Measurements from ENCODE around the gene PRKN. TPM values are rescaled to one million over a fixed set of nuclear protein-coding genes. Genes with fewer than 3 reads are reported as not detected.

Gene PRKN
- total RNA-seq, 1 donor from 2014 or later, result 1.3 TPM

DNA sequence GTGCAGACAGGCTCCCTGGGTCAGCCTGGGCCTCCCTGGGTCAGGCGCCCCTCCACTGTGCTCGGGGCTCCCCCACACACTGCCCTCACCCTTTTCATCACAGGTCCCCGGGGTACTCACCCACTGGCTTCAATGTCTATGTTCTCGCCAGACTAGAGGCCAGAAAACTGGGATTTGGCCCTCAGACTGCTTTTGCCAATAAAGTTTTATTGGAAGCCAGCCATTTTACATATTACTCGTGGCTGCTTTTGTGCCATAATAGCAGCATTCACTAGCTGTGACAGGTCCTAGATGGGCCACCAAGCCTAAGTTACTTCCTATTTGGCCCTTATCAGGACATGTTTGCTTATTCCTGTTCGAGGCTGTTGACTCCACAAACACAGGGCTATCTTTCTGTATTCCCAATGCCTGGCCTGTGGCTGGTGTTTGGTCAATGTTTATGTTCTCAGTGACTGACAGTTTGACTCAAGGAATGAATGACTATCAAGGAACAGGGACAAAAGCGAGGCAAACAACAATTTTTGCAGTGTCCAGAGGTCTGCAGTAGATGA is 928.6 kb downstream of the PRKN start:
- Mint-ChIP-seq H3K9me3 (ENCODE audit: unreplicated experiment) (peaks cover 5% of the 10 kb centered on the region), H3K36me3 (ENCODE audit: low read depth, unreplicated experiment) (no peaks in the 10 kb centered on the region), H3K27me3 (ENCODE audit: low read depth, unreplicated experiment) (peaks cover 2% of the 10 kb centered on the region), H3K27ac (ENCODE audit: unreplicated experiment) (no peak overlapping the region), H3K4me3 (ENCODE audit: unreplicated experiment) (no peak overlapping the region), H3K4me1 (ENCODE audit: low read depth, unreplicated experiment) (no peaks in the 10 kb centered on the region)
- H3K4me1 ChIP-seq (ENCODE audit: insufficient read depth, low read length), result no peaks in the 10 kb centered on the region
- H3K9ac ChIP-seq (ENCODE audit: low read length), result no peak overlapping the region
- H3K36me3 ChIP-seq (ENCODE audit: insufficient read depth, low read length), result no peaks in the 10 kb centered on the region
- no peak overlapping the region for H3K27ac ChIP-seq (ENCODE audit: low read depth, low read length)
- no peak overlapping the region for H3K4me2 ChIP-seq (ENCODE audit: low read length)
- H2AFZ ChIP-seq (ENCODE audit: low read depth, low read length), result no peak overlapping the region
- H3K4me3 ChIP-seq (ENCODE audit: insufficient read depth, low read depth, low read length), result no peak overlapping the region
- no peak for FAIRE-seq
- TF ChIP-seq, protein P1, sequence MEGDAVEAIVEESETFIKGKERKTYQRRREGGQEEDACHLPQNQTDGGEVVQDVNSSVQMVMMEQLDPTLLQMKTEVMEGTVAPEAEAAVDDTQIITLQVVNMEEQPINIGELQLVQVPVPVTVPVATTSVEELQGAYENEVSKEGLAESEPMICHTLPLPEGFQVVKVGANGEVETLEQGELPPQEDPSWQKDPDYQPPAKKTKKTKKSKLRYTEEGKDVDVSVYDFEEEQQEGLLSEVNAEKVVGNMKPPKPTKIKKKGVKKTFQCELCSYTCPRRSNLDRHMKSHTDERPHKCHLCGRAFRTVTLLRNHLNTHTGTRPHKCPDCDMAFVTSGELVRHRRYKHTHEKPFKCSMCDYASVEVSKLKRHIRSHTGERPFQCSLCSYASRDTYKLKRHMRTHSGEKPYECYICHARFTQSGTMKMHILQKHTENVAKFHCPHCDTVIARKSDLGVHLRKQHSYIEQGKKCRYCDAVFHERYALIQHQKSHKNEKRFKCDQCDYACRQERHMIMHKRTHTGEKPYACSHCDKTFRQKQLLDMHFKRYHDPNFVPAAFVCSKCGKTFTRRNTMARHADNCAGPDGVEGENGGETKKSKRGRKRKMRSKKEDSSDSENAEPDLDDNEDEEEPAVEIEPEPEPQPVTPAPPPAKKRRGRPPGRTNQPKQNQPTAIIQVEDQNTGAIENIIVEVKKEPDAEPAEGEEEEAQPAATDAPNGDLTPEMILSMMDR (IDR thresholded peaks at IDR 0.05; ENCODE audit: insufficient read depth, low read depth, low read length), result no peak
- TF ChIP-seq EZH2 (IDR thresholded peaks at IDR 0.05; ENCODE audit: insufficient read depth, low read length), result no peak
- no peaks in the 10 kb centered on the region for H3K79me2 ChIP-seq (ENCODE audit: insufficient read depth, low read length)
- no peaks in the 10 kb centered on the region for H3K9me3 ChIP-seq (ENCODE audit: insufficient read depth, low read depth, low read length)
- no peak for DNase-seq (ENCODE audit: low read depth)
- H4K20me1 ChIP-seq (ENCODE audit: insufficient read depth, low read length), result no peaks in the 10 kb centered on the region
- H3K27me3 ChIP-seq (ENCODE audit: insufficient read depth, low read length), result no peaks in the 10 kb centered on the region

DNA sequence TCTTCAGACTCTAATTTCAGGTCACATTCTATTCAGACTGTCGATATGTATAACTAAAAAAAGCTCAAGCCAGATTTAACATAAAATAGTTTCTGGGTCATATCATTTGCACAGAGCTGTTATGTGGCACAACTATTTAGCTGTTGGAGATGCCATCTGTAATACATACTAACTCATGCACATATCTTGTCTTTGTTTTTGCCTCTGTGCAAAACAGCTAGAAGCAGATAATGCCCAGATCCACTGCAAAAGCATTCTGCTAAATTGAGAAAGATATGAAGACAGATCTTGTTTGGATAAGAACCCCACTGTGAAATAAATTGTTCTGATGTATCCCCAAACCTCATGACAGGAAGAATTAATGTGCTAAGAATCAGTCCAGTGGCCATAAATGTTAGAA is 930.9 kb downstream of the PRKN start:
- no peaks in the 10 kb centered on the region for H3K9me3 Mint-ChIP-seq (ENCODE audit: unreplicated experiment)
- no peaks in the 10 kb centered on the region for H3K36me3 Mint-ChIP-seq (ENCODE audit: low read depth, unreplicated experiment)
- H3K27ac ChIP-seq (ENCODE audit: low read depth, low read length), result no peak overlapping the region
- H3K4me1 Mint-ChIP-seq (ENCODE audit: low read depth, unreplicated experiment), result no peaks in the 10 kb centered on the region
- H3K27me3 ChIP-seq (ENCODE audit: insufficient read depth, low read length), result no peaks in the 10 kb centered on the region
- H3K4me3 ChIP-seq (ENCODE audit: insufficient read depth, low read depth, low read length), result no peak overlapping the region
- H3K9ac ChIP-seq (ENCODE audit: low read length), result no peak overlapping the region
- FAIRE-seq (no peak), DNase-seq (ENCODE audit: low read depth) (no peak)
- H2AFZ ChIP-seq (ENCODE audit: low read depth, low read length), result no peak overlapping the region
- H3K36me3 ChIP-seq (ENCODE audit: insufficient read depth, low read length), result no peaks in the 10 kb centered on the region
- no peak for TF ChIP-seq EZH2 (IDR thresholded peaks at IDR 0.05; ENCODE audit: insufficient read depth, low read length)
- TF ChIP-seq, protein P1 (IDR thresholded peaks at IDR 0.05; ENCODE audit: insufficient read depth, low read depth, low read length), result no peak
- H4K20me1 ChIP-seq (ENCODE audit: insufficient read depth, low read length), result no peaks in the 10 kb centered on the region
- H3K4me1 ChIP-seq (ENCODE audit: insufficient read depth, low read length), result no peaks in the 10 kb centered on the region
- H3K4me3 Mint-ChIP-seq (ENCODE audit: unreplicated experiment), result no peak overlapping the region
- no peak overlapping the region for H3K4me2 ChIP-seq (ENCODE audit: low read length)
- H3K9me3 ChIP-seq (ENCODE audit: insufficient read depth, low read depth, low read length), result no peaks in the 10 kb centered on the region
- no peaks in the 10 kb centered on the region for H3K79me2 ChIP-seq (ENCODE audit: insufficient read depth, low read length)
- H3K27ac Mint-ChIP-seq (ENCODE audit: unreplicated experiment), result no peak overlapping the region
- no peaks in the 10 kb centered on the region for H3K27me3 Mint-ChIP-seq (ENCODE audit: low read depth, unreplicated experiment)

DNA sequence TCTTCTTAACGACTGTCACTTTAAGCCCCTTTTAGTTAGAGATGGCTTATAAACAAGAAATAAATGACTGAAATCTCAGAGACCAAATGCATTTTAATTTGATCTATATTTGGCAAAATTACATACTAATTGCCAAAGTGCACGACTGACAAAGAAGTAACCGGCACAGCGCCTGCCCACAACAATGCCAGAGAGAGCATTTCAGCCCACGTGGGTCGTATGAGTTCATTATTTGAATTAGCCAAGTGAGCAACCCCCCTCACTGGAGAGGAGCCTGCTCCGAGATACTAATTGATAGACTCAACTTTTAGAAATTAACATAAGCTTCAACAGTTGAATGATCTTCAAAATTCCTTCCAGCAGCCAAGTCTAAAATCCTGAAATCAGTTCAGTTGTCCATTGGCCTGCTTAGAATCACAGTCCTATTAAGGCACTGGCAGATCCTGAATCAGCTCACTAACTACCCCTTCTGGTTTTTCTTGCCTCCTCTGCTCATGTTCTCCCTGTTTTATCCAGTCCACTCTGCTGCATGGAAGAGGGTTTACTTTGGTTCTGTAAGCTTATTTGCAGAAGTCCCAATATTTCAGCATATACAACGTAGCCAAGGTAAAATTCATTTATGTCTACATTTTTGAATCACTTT is 934.6 kb downstream of the PRKN start:
- no peak for DNase-seq (ENCODE audit: low read depth)
- H3K4me3 Mint-ChIP-seq (ENCODE audit: unreplicated experiment), result no peak overlapping the region
- H3K9ac ChIP-seq (ENCODE audit: low read length), result no peak overlapping the region
- no peaks in the 10 kb centered on the region for H4K20me1 ChIP-seq (ENCODE audit: insufficient read depth, low read length)
- H3K79me2 ChIP-seq (ENCODE audit: insufficient read depth, low read length), result no peaks in the 10 kb centered on the region
- H3K9me3 Mint-ChIP-seq (ENCODE audit: unreplicated experiment), result no peaks in the 10 kb centered on the region
- H3K27me3 ChIP-seq (ENCODE audit: insufficient read depth, low read length), result no peaks in the 10 kb centered on the region
- H3K27me3 Mint-ChIP-seq (ENCODE audit: low read depth, unreplicated experiment), result no peaks in the 10 kb centered on the region
- no peaks in the 10 kb centered on the region for H3K4me1 ChIP-seq (ENCODE audit: insufficient read depth, low read length)
- no peak overlapping the region for H3K27ac Mint-ChIP-seq (ENCODE audit: unreplicated experiment)
- H3K27ac ChIP-seq (ENCODE audit: low read depth, low read length), result no peak overlapping the region
- H3K4me3 ChIP-seq (ENCODE audit: insufficient read depth, low read depth, low read length), result no peak overlapping the region
- no peaks in the 10 kb centered on the region for H3K36me3 ChIP-seq (ENCODE audit: insufficient read depth, low read length)
- no peaks in the 10 kb centered on the region for H3K4me1 Mint-ChIP-seq (ENCODE audit: low read depth, unreplicated experiment)
- no peak for FAIRE-seq
- H3K4me2 ChIP-seq (ENCODE audit: low read length), result no peak overlapping the region
- no peaks in the 10 kb centered on the region for H3K9me3 ChIP-seq (ENCODE audit: insufficient read depth, low read depth, low read length)
- TF ChIP-seq, protein P1 (IDR thresholded peaks at IDR 0.05; ENCODE audit: insufficient read depth, low read depth, low read length), result no peak
- TF ChIP-seq EZH2 (IDR thresholded peaks at IDR 0.05; ENCODE audit: insufficient read depth, low read length), result no peak
- no peak overlapping the region for H2AFZ ChIP-seq (ENCODE audit: low read depth, low read length)
- H3K36me3 Mint-ChIP-seq (ENCODE audit: low read depth, unreplicated experiment), result no peaks in the 10 kb centered on the region
